Activated CD8-positive, alpha-beta memory T cell treated with anti-CD3 and anti-CD28 coated beads, Interleukin-2, amount 10 ng/mL, durations not matched to agents 7 days and 5 days (primary cell): ENCODE measurements around the gene HOXD1. TPM values are rescaled to one million over a fixed set of nuclear protein-coding genes. Genes with fewer than 3 reads are reported as not detected.

Experiments used
- ATAC-seq: fragments of 150-1000 bp; cut with Tn5 transposase; one replicate; pipeline ENCODE4 v1.10.0; 2021; ENCODE audit warnings: moderate library complexity
- CTCF ChIA-PET: fragments of 350-600 bp; sonication (Branson Sonifier 250); formaldehyde crosslinking; loops from one replicate; lab custom pipeline; 2021; ENCODE audit warnings: antibody characterized with exemption; lab: Charles Lee
- DNase-seq: peaks from one replicate; pipeline ENCODE4 v3.0.0-alpha.2; 2020
- H3K27ac Mint-ChIP-seq: one replicate; pipeline ENCODE4 v1.8.0; 2021; ENCODE audit warnings: mild to moderate bottlenecking, mixed read lengths
- H3K27me3 Mint-ChIP-seq: one replicate; pipeline ENCODE4 v1.8.0; 2021; ENCODE audit warnings: mixed read lengths
- H3K36me3 Mint-ChIP-seq: one replicate; pipeline ENCODE4 v1.8.0; 2021; ENCODE audit warnings: mild to moderate bottlenecking, mixed read lengths
- H3K4me1 Mint-ChIP-seq: one replicate; pipeline ENCODE4 v1.8.0; 2021; ENCODE audit warnings: mixed read lengths
- H3K4me3 Mint-ChIP-seq: one replicate; pipeline ENCODE4 v1.8.0; 2021; ENCODE audit warnings: mild to moderate bottlenecking, moderate library complexity, mixed read lengths
- H3K9me3 Mint-ChIP-seq: one replicate; pipeline ENCODE4 v1.8.0; 2022; ENCODE audit warnings: low read depth, mixed read lengths
- total RNA-seq, 2 experiments: library from RNA; stranded (reverse); gene quantifications; one replicate each; pipeline ENCODE4 v1.2.3, GENCODE V29; 2021

HOXD1 gene
- total RNA-seq, 2 experiments from 2014 or later, result not detected

DNA sequence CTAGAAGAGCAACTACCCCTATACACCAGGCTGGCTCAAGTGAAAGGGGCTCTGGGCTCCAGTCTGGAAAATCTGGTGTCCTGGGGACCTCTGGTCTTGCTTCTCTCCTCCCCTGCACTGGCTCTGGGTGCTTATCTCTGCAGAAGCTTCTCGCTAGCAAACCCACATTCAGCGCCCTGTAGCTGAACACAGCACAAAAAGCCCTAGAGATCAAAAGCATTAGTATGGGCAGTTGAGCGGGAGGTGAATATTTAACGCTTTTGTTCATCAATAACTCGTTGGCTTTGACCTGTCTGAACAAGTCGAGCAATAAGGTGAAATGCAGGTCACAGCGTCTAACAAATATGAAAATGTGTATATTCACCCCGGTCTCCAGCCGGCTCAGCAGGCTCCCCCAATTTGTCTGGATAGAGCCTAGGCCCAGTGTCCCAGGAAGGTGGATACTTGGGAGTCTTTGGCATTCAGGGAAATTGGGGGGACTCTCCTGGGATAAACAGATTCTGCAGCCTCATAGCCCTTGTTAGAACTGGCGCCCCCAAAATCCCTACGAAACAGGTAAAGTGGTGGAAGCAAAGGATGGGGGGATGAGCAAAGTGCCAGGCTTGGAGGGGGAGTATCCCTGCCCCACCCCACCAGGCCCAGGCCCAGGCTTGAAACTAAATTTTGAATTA lies 39.6 kb upstream of the HOXD1 start:
- Mint-ChIP-seq H3K4me3 (no peak overlapping the region), H3K27ac (no peak overlapping the region), H3K27me3 (peaks cover 93% of the 10 kb centered on the region), H3K36me3 (no peaks in the 10 kb centered on the region), H3K4me1 (no peaks in the 10 kb centered on the region), H3K9me3 (no peaks in the 10 kb centered on the region)
- ATAC-seq, result no peak
- CTCF ChIA-PET, result no interaction called here
- no peak for DNase-seq

DNA sequence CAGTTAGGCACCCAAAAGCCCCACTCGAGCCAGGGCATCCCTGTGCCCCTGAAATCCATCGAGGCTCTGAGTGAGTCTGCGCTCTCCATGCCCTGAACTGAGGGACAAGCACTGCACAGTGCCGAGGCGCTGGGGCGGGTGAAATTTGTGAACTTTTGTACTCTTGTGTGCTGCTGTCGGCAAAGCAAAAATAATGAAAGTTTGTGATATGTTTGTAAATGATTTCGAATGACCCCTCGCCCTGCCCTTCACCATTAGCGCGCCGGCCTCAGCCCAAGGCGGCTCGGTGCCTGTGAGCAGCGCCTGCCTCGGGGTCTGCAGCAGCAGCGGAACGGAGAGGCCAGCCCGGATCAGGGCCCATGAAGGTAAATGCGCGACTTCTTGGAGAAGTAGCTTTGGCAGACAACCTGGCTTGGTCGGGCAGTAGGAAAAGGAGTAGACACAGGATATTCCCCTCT lies 39.0 kb upstream of the HOXD1 start:
- Mint-ChIP-seq H3K36me3 (no peaks in the 10 kb centered on the region), H3K9me3 (no peaks in the 10 kb centered on the region), H3K27ac (no peak overlapping the region), H3K4me3 (no peak overlapping the region), H3K4me1 (no peaks in the 10 kb centered on the region), H3K27me3 (peaks cover 95% of the 10 kb centered on the region)
- CTCF ChIA-PET, result interaction anchor here (1.9 kb wide), 1 partner anchor 22 kb away, joined by 4 read pairs; no protein-coding TSS in a partner anchor
- DNase-seq, result no peak
- no peak for ATAC-seq

- H3K9me3 Mint-ChIP-seq, result no peaks in the 10 kb centered on the region
- peaks cover 95% of the 10 kb centered on the region for H3K27me3 Mint-ChIP-seq
- DNase-seq (no peak), ATAC-seq (no peak)
- no peaks in the 10 kb centered on the region for H3K36me3 Mint-ChIP-seq
- H3K4me3 Mint-ChIP-seq, result no peak overlapping the region
- no peak overlapping the region for H3K27ac Mint-ChIP-seq
- CTCF ChIA-PET, result interaction anchor here (1.9 kb wide), 2 partner anchors 9 to 23 kb away, joined by 4 to 15 read pairs; no protein-coding TSS in a partner anchor
- no peaks in the 10 kb centered on the region for H3K4me1 Mint-ChIP-seq
Observed at GRCh38 chr2:176149939-176150583, 38.4 kb upstream of the HOXD1 start.

DNA sequence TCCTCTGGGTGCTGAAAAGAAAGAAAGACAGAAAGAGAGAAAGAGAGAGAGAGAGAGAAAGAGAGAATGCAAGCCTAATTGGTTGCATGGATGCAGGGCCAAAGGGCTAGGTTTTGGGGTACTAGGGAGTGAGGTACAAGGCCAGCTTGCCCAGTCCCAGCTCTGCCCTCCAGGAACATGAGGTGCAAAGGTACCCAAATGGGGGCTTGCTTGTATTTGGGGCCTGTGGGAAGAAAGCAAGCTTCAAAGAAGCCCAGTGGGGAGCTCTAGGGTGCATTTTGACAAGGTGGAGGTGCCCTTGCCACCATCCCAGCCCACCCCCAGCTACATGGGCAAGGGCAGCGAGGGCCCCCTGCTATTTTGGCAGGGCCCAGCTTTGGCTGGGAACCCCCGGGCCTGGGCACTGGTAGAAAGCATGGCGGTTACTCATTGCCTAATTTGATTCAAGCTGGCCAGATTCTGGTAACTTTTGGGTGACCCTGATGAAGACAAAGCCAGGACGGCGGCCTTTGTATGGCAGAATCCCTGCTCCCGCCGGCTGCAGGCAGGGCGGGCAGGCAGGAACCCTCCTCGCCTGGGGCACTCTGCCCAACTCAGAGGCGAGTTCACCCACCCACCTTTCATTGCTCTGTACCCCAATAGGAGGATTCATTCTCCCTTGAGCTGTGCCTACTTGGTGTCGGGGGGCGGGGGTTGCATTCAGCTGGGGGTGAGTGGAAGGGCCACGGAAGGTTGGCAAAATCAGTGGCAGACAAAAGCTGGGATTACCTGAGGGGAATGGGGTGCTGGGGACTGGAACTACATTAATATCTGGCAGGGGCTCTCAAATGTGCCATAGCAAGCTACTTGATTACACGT lies 37.7 kb upstream of the HOXD1 start:
- CTCF ChIA-PET, result interaction anchor here (1.9 kb wide), 2 partner anchors 10 to 24 kb away, joined by 4 to 15 read pairs; no protein-coding TSS in a partner anchor
- Mint-ChIP-seq H3K4me3 (no peak overlapping the region), H3K27ac (no peak overlapping the region), H3K36me3 (no peaks in the 10 kb centered on the region), H3K9me3 (no peaks in the 10 kb centered on the region), H3K4me1 (no peaks in the 10 kb centered on the region), H3K27me3 (peaks cover 95% of the 10 kb centered on the region)
- no peak for DNase-seq
- ATAC-seq, result no peak

GRCh38 chr2:176151442-176152287 lies 36.8 kb upstream of the HOXD1 start, which contains the start of gene HOXD4:
TSS of gene HOXD4 (plus strand) at chr2:176151550. CDS start at chr2:176151634, 84 bp downstream.
- DNase-seq, result no peak
- ATAC-seq, result no peak

DNA sequence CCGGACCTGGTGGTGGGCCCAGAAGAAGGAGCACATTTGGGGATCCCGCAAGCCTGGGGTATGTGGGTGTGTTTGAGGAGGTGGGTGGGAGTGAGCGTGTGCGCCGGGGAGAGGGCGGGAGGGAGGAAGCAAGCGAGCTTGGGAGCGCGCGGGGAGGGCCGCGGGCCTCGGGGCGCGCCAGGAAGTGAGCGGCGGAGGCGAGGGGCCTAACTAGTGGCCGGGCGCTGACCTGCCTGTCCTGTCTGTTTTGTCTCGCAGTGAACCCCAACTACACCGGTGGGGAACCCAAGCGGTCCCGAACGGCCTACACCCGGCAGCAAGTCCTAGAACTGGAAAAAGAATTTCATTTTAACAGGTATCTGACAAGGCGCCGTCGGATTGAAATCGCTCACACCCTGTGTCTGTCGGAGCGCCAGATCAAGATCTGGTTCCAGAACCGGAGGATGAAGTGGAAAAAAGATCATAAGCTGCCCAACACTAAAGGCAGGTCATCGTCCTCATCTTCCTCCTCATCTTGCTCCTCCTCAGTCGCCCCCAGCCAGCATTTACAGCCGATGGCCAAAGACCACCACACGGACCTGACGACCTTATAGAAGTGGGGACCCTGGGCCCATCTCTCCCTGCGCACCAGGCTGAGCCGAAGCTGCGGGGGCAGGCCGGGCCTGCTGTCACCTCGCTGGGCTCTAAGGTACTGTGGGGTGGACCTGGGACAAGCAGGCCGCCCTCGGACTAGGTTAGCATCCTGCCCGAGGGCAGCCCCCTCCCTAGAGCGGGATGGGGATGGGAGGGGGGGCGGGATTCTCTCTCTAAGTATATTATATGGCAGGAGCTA lies 35.9 kb upstream of the HOXD1 start:
- CTCF ChIA-PET, result interaction anchor here (1.1 to 1.3 kb wide), 2 partner anchors 20 to 401 kb away, joined by 3 to 4 read pairs; no protein-coding TSS in a partner anchor
- H3K4me3 Mint-ChIP-seq, result no peak overlapping the region

More at GRCh38 chr2:176151442-176152287, 36.8 kb upstream of the HOXD1 start, which contains the start of gene HOXD4:
- Mint-ChIP-seq H3K27ac (no peak within 1 kb of the TSS), H3K4me1 (no peaks in the 10 kb centered on the region), H3K36me3 (no peaks in the 10 kb centered on the region), H3K9me3 (no peaks in the 10 kb centered on the region), H3K27me3 (peaks cover 95% of the 10 kb centered on the region), H3K4me3 (no peak within 1 kb of the TSS)
- CTCF ChIA-PET, result interaction anchor here (1.1 to 1.9 kb wide), 3 partner anchors 11 to 25 kb away, joined by 3 to 15 read pairs (median 4); no protein-coding TSS in a partner anchor

GRCh38 chr2:176154576-176155252 lies 33.8 kb upstream of the HOXD1 start:
- Mint-ChIP-seq H3K27me3 (peaks cover 87% of the 10 kb centered on the region), H3K4me1 (peaks cover 4% of the 10 kb centered on the region), H3K36me3 (peaks cover 2% of the 10 kb centered on the region), H3K4me3 (no peak overlapping the region), H3K9me3 (no peaks in the 10 kb centered on the region), H3K27ac (no peak overlapping the region)
- CTCF ChIA-PET, result interaction anchor here (1.1 to 2.7 kb wide), 4 partner anchors 10 to 400 kb away, joined by 4 to 14 read pairs (median 6); no protein-coding TSS in a partner anchor
- no peak for DNase-seq
- no peak for ATAC-seq

More for the DNA sequence above, 35.9 kb upstream of the HOXD1 start:
- no peak overlapping the region for H3K27ac Mint-ChIP-seq
- peaks cover 91% of the 10 kb centered on the region for H3K27me3 Mint-ChIP-seq
- no peaks in the 10 kb centered on the region for H3K9me3 Mint-ChIP-seq
- no peak for ATAC-seq
- no peaks in the 10 kb centered on the region for H3K36me3 Mint-ChIP-seq
- H3K4me1 Mint-ChIP-seq, result peaks cover 2% of the 10 kb centered on the region
- DNase-seq, result no peak

DNA sequence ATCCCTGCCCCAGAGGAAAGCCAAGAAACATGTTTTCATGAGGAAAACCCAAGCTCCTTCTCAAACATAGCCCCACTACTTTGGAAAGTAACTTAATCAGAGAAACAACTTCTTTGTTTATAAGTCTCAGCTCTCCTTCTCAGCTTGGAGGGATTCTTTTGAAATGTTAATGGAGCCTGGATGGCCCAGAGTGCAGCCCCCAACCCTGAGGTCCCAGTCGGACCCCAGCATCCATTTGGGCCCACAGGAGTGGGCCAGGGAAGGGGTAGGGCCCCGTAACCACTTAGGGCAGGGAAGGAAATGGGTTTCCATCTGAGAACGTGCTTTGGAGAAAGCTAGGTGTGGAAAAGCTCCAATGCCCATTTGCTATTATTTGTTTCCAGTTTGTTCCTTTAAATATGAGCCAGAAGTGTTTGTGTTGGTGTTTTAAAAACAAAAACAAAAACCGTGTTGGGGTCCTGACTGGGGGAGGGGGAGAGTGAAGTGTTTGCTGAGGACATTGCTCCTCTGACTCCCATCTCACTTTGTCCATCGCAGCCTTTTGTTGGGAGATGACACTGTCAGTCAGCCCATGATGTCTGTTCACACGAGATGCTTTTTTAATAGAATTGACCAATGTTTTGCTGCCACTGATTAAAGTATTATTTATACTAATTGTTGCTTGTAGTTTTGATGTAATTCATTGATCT lies 33.0 kb upstream of the HOXD1 start:
- Mint-ChIP-seq H3K9me3 (no peaks in the 10 kb centered on the region), H3K27ac (no peak overlapping the region), H3K4me1 (peaks cover 4% of the 10 kb centered on the region), H3K27me3 (peaks cover 87% of the 10 kb centered on the region), H3K4me3 (no peak overlapping the region), H3K36me3 (peaks cover 2% of the 10 kb centered on the region)
- CTCF ChIA-PET, result interaction anchor here (1.0 to 2.7 kb wide), 6 partner anchors 15 to 482 kb away, joined by 3 to 14 read pairs (median 4); no protein-coding TSS in a partner anchor
- no peak for DNase-seq
- ATAC-seq, result no peak

DNA sequence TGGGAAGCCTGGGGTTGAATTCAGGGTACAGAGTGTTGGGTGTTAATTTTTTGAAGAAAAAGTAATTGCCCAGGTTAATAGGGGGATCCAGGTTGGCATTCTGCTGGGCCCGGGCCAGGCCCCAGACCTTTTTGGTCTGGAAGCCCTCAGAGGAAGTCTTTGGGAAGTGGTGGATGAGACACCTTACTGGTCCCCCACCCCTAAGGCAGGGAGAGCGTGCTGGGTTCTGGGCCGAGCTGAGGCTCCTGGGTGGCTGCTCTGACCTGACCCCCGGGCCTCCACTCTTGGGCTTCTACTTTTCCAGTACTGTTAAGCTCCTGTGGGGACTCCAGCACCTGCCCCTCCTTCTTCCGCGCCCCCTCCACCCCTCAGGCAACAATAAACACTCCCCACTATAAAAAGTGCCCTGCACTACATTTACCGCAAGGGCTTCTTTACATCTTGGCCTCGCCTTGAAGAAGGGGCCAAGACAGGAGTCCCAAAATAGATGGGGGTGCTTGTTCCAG lies 32.1 kb upstream of the HOXD1 start:
- ATAC-seq, result no peak
- Mint-ChIP-seq H3K4me1 (peaks cover 4% of the 10 kb centered on the region), H3K27me3 (peaks cover 87% of the 10 kb centered on the region), H3K36me3 (peaks cover 2% of the 10 kb centered on the region), H3K27ac (no peak overlapping the region), H3K4me3 (no peak overlapping the region), H3K9me3 (no peaks in the 10 kb centered on the region)
- DNase-seq, result no peak
- CTCF ChIA-PET, result interaction anchor here (1.0 to 2.7 kb wide), 4 partner anchors 16 to 482 kb away, joined by 3 to 7 read pairs (median 3); no protein-coding TSS in a partner anchor

DNA sequence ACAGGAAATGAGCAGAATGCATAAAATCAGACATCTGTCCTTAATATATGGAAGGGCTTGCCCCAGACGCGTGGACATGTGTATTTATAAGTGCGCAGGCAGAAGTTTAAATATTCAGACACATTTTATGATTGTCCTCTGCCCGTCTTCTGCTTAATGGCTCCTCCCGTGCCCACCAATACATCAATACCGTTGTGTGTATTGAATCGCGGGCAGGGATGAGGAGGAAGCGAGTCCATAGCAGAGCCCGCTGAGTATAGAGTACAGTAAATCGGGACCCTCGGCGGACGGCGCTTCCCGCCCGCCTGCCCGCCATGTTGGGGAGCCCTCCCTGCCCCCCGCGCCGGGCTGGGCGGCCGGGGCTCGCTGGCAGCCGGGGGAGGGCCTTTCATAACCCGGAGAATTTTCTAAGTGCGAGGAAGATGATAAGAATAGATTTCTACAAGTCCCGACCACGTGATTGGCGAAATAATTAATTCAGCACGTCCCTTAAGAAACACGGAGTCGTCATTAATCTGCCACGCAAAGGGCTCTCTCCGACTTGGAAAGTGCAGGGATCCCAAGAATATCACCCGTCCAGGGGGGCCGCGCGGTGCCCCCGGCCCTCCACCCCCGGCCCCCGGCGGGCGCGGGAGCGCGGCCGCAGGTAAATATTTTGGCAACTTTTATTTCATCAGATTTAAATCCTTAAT lies 31.5 kb upstream of the HOXD1 start, which contains the start of gene HOXD3:
Gene HOXD3 (plus strand): TSS at position 501 of the 692 bp plus-strand sequence. CDS start 11,808 bp downstream, outside the sequence.
- peaks cover 4% of the 10 kb centered on the region for H3K4me1 Mint-ChIP-seq
- peak within 1 kb of the TSS; percentile 22 for H3K27ac Mint-ChIP-seq
- no peak for DNase-seq
- no peak for ATAC-seq
- H3K9me3 Mint-ChIP-seq, result no peaks in the 10 kb centered on the region
- H3K4me3 Mint-ChIP-seq, result no peak within 1 kb of the TSS
- peaks cover 2% of the 10 kb centered on the region for H3K36me3 Mint-ChIP-seq
- CTCF ChIA-PET, result interaction anchor here (1.6 kb wide), 1 partner anchor 481 kb away, joined by 3 read pairs; no protein-coding TSS in a partner anchor
- H3K27me3 Mint-ChIP-seq, result peaks cover 88% of the 10 kb centered on the region
